ENCODE data around the gene NUBP1.

Gene NUBP1

DNA sequence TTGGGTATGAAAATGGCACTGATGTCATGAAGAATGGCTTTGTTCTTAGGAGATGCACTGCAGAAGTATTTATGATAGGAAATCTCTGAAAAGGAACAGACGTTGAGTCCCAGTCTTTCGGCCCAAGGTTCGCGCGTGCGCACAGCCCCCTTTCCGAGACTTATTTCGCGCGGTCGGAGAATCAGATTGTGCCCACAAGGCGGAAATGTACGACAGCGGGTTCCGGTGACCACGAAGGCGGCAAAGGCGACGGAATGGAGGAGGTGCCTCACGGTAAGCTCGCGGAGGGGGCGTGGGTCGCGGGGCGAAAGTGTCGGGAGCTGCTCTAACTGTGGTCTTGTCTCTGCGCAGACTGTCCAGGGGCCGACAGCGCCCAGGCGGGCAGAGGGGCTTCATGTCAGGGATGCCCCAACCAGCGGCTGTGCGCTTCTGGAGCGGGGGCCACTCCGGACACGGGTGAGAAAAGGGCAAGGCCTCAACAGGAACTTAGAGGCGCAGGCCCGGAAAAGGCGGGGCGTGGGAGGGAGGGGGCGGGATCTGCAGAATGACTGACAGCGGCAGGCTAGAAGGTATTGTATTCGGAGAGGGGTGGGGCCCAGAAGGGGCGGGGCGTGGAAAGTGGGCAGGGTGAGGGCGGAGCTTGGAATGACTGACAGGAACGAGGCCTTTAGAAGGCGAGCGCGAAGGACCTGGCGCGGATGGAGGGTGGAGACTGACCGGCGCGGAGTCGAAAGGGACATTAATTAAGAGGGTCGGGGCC, at the start of gene NUBP1:
NUBP1 (plus strand) TSS at position 233 of the 760 bp plus-strand sequence; CDS start at position 255, 22 bp downstream.
- Mint-ChIP-seq H3K27me3 (no peaks in the 10 kb centered on the region), H3K9me3 (no peaks in the 10 kb centered on the region), H3K27ac (ENCODE audit: low read depth) (peak within 1 kb of the TSS; percentile 96), H3K4me3 (peak within 1 kb of the TSS; percentile 86), H3K4me1 (peaks cover 39% of the 10 kb centered on the region), H3K36me3 (ENCODE audit: insufficient read depth) (peaks cover 27% of the 10 kb centered on the region)
- ATAC-seq (replicated peaks; ENCODE audit: extremely low read depth, poor library complexity, severe bottlenecking) (peak; percentile 96), DNase-seq (ENCODE audit: low spot score in 2 of 2) (peak; percentile 96 to 99)

DNA sequence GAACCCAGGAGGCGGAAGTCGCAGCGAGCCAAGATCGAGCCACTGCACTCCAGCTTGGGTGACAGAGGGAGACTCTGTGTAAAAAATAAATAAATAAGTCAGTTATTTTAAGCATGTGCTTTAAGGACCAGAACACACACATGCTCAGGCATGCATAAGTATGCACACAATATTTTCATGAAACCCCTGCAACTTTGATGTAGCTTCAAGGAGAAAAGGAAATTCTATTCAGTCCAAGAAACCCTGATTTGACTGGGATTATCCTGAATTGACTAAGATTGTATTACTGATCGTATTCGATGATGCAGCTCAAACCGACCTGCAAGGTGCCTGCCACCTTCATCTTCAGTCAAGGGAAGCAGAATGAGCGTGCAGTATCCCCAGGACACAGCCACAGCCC, 49.8 kb upstream of the NUBP1 start:
- Mint-ChIP-seq H3K4me1 (no peaks in the 10 kb centered on the region), H3K27me3 (peaks cover 76% of the 10 kb centered on the region), H3K9me3 (no peaks in the 10 kb centered on the region), H3K4me3 (no peak overlapping the region), H3K27ac (ENCODE audit: low read depth) (no peak overlapping the region), H3K36me3 (ENCODE audit: insufficient read depth) (no peaks in the 10 kb centered on the region)
- ATAC-seq (replicated peaks; ENCODE audit: extremely low read depth, poor library complexity, severe bottlenecking): no peak
- DNase-seq (ENCODE audit: low spot score in 2 of 2): no peak

DNA sequence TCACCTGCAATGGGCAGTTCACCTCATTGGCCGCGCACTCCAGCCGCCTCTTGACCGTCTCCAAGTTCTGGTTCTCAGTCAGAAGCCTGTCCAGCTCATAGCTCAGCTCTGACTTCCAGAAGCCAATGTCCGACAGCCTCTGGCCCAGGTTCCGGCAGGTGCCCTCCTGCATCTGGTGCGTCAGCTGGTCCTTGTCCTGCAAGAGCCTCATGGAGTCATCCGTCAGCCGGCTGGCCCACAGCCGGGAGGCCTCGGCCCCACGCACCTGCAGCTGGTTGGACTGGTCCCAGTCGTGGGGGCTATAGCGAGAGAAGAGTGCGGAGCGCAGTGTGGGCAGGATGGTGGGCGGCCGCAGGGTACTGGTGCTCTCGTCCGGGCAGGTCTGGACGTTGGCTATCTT, 49.3 kb upstream of the NUBP1 start:
- H3K27me3 Mint-ChIP-seq: peaks cover 75% of the 10 kb centered on the region
- no peaks in the 10 kb centered on the region for H3K9me3 Mint-ChIP-seq
- no peak overlapping the region for H3K27ac Mint-ChIP-seq (ENCODE audit: low read depth)
- no peaks in the 10 kb centered on the region for H3K4me1 Mint-ChIP-seq
- H3K36me3 Mint-ChIP-seq (ENCODE audit: insufficient read depth): no peaks in the 10 kb centered on the region
- no peak for DNase-seq (ENCODE audit: low spot score in 2 of 2)
- no peak overlapping the region for H3K4me3 Mint-ChIP-seq
- ATAC-seq (replicated peaks; ENCODE audit: extremely low read depth, poor library complexity, severe bottlenecking): no peak

DNA sequence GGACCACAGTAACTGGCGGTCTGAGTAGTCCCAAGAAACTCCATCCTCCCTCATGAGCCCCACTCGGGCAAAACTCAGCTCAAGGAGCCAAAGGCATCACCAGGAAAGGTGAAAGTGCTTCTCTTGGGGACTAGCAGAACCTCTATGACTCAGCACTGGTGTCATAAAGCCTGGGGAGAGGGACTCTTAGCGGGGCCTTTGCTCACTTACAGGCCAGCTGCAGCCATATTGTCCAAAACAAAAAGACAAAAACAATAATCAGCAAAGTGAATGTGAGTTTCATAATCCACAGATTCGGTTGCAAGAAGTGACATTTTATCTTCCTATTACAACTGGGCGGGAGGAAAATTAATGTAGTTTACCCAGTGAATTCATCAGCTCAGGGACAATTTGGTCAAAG, 48.8 kb upstream of the NUBP1 start, which contains the start of gene TEKT5:
TEKT5 (minus strand) TSS at position 101 of the 400 bp plus-strand sequence; CDS start at position 44, 57 bp downstream.
- H3K27ac Mint-ChIP-seq (ENCODE audit: low read depth): no peak within 1 kb of the TSS
- no peak for ATAC-seq (replicated peaks; ENCODE audit: extremely low read depth, poor library complexity, severe bottlenecking)
- no peak within 1 kb of the TSS for H3K4me3 Mint-ChIP-seq
- no peaks in the 10 kb centered on the region for H3K4me1 Mint-ChIP-seq
- DNase-seq (ENCODE audit: low spot score in 2 of 2): no peak
- peaks cover 70% of the 10 kb centered on the region for H3K27me3 Mint-ChIP-seq
- H3K9me3 Mint-ChIP-seq: no peaks in the 10 kb centered on the region
- H3K36me3 Mint-ChIP-seq (ENCODE audit: insufficient read depth): no peaks in the 10 kb centered on the region

DNA sequence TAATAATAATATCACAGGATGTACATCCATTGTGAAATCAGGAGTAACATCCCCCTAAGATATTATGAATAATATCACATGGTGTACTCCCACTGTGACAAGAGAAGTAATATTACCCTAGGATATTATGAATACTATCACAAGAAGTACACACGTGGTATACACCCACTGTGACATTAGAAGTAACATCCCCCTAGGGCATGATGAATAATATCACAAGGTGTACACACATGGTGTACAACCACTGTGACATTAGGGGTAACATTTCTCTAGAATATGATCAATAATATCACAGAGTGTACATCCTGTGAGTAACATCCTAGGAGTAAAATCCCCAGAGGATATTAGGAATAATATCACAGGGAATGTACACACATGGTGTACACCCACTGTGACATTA, 43.9 kb upstream of the NUBP1 start:
- DNase-seq (ENCODE audit: low spot score in 2 of 2): no peak
- Mint-ChIP-seq H3K4me3 (no peak overlapping the region), H3K4me1 (no peaks in the 10 kb centered on the region), H3K36me3 (ENCODE audit: insufficient read depth) (no peaks in the 10 kb centered on the region), H3K9me3 (no peaks in the 10 kb centered on the region), H3K27me3 (peaks cover 22% of the 10 kb centered on the region), H3K27ac (ENCODE audit: low read depth) (no peak overlapping the region)
- no peak for ATAC-seq (replicated peaks; ENCODE audit: extremely low read depth, poor library complexity, severe bottlenecking)

DNA sequence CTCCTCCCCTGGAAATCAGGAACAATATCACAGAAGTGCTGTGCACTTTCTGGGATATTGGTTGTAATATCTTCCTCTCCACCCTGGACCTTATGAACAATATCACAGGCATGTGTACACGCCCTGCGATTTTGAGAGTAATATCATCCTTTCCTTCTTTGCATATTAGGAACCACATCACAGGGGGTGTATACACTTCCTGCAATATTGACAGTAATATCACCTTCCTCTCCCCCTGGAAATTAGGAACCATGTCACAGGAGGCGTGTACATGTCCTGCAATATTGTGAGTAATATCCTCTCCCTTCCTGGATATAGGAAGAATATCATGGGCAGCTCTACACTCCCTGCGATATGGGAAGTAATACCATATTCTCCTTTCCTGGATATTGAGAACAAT, 34.7 kb upstream of the NUBP1 start:
- Mint-ChIP-seq H3K27ac (ENCODE audit: low read depth) (no peak overlapping the region), H3K27me3 (peaks cover 49% of the 10 kb centered on the region), H3K4me1 (no peaks in the 10 kb centered on the region), H3K36me3 (ENCODE audit: insufficient read depth) (no peaks in the 10 kb centered on the region), H3K4me3 (no peak overlapping the region), H3K9me3 (no peaks in the 10 kb centered on the region)
- ATAC-seq (replicated peaks; ENCODE audit: extremely low read depth, poor library complexity, severe bottlenecking) (no peak), DNase-seq (ENCODE audit: low spot score in 2 of 2) (no peak)

DNA sequence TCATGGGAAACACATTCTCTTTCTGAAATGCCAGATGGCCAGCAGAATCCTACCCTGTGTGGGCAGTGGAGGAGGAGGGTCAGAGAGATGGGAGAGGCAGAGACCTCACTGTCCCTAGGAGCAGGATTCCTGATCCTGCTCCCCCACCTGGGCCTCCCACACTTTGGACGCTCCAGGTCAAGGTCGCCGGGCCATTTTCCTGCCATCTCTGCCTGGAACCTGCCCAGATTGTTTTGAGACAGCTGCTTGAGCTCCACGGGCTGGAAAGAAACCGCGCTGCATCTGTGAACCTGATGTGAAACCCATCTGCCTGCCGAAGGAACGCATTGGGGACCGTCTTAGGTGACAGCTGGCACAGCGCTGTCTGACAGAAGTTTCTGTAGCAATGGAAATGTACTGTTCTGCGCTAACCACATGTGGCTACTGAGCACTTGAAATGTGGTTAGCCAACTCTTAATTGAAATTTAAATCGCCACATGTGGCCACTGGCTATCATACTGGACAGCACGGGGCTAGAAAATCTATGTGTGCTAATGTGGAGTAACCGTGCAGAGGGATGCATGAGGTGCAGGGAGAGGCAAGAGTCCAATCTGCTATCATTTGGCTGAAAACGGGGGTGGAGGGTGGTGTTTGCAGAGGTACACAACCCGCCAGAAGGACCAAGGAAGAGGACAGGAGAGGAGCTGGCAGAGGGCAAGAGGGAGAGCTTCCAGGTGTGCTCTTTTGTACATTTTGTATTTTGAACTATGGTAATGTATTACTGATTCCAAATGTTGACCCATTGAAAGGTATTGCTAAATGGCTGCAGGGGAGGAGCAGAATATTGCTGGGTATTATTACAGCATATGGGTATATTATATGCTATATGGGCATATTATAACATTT, 15.4 kb upstream of the NUBP1 start:
- no peaks in the 10 kb centered on the region for H3K27me3 Mint-ChIP-seq

DNA sequence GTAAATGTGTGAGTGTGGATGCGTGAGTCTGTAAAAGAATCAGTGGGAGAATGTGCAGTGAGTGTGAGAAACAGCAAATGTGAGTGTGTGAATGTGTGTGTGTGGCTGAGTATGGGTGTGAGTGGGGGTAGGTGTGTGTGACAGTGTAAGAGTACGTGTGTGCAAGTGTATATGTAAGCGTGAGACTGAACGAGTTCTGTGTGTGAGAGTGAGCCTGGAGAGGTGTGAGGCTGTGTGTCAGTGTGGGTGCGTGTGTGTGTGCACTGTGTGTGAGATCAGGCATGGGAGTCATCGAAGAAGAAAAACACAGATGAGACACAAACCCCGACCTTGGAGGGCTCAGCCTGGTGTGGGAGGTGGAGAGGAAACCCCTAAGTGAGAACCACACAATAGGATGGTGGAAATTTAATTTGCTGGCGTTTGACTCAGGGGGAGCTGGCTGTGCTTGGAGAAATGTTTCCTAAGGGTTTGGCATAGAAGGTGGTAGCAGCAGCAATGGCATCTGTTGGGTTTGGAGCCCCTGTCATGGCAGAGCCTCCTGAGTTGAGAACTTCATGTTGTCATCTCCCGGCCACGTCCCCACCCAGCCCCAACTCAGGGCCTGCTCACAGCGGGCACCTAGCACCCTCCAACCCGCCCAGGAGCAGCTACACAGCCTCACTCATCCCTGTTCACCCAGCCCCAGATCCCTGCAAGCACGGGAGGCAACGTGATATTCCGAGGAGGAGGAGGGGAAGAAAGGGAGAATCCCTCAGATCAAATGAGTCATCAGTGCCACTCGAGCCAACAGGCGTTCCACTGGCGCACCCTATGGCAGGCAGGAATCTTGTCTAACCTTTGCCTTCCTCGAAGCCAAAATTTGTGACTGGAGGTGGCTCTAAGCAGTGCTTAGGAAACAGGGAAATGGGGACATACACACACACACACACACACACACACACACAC, 14.3 kb upstream of the NUBP1 start:
- Mint-ChIP-seq H3K9me3 (no peaks in the 10 kb centered on the region), H3K27me3 (no peaks in the 10 kb centered on the region), H3K36me3 (ENCODE audit: insufficient read depth) (no peaks in the 10 kb centered on the region), H3K4me1 (no peaks in the 10 kb centered on the region), H3K4me3 (no peak overlapping the region), H3K27ac (ENCODE audit: low read depth) (no peak overlapping the region)
- DNase-seq (ENCODE audit: low spot score in 2 of 2) (no peak), ATAC-seq (replicated peaks; ENCODE audit: extremely low read depth, poor library complexity, severe bottlenecking) (no peak)

More for the DNA sequence above, 15.4 kb upstream of the NUBP1 start:
- H3K36me3 Mint-ChIP-seq (ENCODE audit: insufficient read depth): no peaks in the 10 kb centered on the region
- H3K9me3 Mint-ChIP-seq: no peaks in the 10 kb centered on the region
- no peak for ATAC-seq (replicated peaks; ENCODE audit: extremely low read depth, poor library complexity, severe bottlenecking)
- H3K27ac Mint-ChIP-seq (ENCODE audit: low read depth): no peak overlapping the region
- H3K4me1 Mint-ChIP-seq: no peaks in the 10 kb centered on the region
- no peak for DNase-seq (ENCODE audit: low spot score in 2 of 2)
- H3K4me3 Mint-ChIP-seq: no peak overlapping the region

DNA sequence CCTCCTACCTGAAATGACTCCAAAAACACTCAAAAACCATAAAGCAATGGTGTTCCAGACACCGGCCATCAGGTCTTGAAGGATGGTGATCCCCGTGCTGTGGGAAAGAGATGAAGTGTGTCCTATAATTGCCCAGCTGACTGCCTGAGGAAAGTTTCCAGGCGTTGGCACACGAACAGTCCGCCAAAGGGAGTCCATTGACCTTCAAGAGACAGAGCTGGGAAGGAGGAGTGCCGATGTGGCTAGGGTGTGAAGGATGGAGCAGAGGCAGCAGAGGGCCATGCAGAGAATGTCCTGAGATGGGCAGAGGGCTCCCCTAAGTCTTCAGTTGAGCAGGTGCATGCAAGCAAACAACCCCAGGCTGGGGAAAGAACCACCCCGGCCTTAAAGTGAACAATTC, 11.9 kb upstream of the NUBP1 start:
- Mint-ChIP-seq H3K36me3 (ENCODE audit: insufficient read depth) (no peaks in the 10 kb centered on the region), H3K4me3 (no peak overlapping the region), H3K4me1 (no peaks in the 10 kb centered on the region), H3K9me3 (no peaks in the 10 kb centered on the region), H3K27ac (ENCODE audit: low read depth) (no peak overlapping the region), H3K27me3 (no peaks in the 10 kb centered on the region)
- ATAC-seq (replicated peaks; ENCODE audit: extremely low read depth, poor library complexity, severe bottlenecking) (no peak), DNase-seq (ENCODE audit: low spot score in 2 of 2) (no peak)

DNA sequence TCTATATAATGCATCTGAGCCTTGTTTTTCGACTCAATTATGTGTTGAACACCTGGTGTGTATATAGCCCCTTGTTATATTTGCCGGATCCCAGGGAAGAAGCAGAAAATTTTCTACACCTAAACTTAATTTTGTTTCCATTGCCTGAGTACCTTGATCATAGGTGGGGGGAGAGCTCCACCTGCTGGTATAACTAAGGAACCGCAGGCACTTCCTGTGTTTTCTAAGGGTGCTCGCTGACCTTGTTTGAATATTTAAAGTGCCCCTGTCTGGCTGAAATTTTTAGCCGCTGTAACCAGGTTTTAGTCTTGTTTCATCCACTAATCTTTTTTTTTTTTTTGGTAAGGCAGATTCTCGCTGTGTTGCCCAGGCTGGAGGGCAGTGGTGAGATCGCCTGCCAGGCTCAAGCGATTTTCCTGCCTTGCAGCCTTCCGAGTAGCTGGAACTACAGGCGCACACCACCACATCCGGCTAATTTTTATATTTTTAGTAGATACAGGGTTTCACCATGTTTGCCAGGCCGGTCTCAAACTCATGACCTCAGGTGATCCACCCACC, 6.5 kb upstream of the NUBP1 start:
- Mint-ChIP-seq H3K36me3 (ENCODE audit: insufficient read depth) (peaks cover 3% of the 10 kb centered on the region), H3K27ac (ENCODE audit: low read depth) (peak overlapping the region; percentile 67), H3K4me3 (peak overlapping the region; percentile 20), H3K4me1 (peaks cover 12% of the 10 kb centered on the region), H3K9me3 (no peaks in the 10 kb centered on the region), H3K27me3 (no peaks in the 10 kb centered on the region)
- DNase-seq (ENCODE audit: low spot score in 2 of 2) (peak; percentile 59 to 69), ATAC-seq (replicated peaks; ENCODE audit: extremely low read depth, poor library complexity, severe bottlenecking) (peak; percentile 87)

DNA sequence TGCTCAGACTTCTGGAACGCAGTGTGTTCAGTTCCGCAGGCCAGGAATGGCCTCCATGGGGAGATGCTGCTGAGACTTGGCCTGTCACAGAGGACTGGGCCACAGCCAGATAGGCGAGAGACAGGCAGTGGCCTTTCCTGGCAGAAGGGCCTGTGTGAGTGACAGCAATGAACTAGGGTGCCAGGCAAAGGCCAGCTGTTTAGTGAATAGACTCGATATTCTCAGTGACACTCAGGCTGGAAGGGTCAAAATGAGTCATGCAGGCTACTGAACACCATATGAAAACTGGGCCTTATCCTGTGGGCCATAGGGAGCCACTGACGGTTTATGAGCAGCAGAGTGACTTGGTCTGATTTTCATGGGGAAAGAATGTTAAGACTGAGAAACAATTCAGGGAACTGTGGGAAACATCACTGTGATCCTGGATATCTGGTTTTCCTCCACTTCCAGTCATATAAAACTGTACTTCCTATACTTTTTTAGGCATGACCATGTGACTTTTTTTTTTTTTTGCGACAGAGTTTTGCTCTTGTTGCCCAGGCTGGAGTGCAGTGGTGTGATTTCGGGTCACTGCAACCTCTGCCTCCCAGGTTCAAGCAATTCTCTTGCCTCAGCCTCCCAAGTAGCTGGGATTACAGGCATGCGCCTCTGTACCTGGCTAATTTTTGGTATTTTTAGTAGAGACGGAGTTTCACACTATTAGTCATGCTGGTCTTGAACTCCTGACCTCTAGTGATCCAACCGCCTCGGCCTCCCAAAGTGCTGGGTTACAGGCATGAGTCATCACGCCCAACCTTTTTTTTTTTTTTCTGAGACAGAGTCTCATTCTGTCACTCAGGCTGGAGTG, 5.2 kb upstream of the NUBP1 start:
- Mint-ChIP-seq H3K36me3 (ENCODE audit: insufficient read depth) (peaks cover 4% of the 10 kb centered on the region), H3K9me3 (no peaks in the 10 kb centered on the region), H3K4me3 (no peak overlapping the region), H3K27ac (ENCODE audit: low read depth) (no peak overlapping the region), H3K4me1 (peaks cover 18% of the 10 kb centered on the region), H3K27me3 (no peaks in the 10 kb centered on the region)
- no peak for ATAC-seq (replicated peaks; ENCODE audit: extremely low read depth, poor library complexity, severe bottlenecking)
- DNase-seq (ENCODE audit: low spot score in 2 of 2): no peak
